HG02885 (cell line): ENCODE measurements around the gene CDCA4.
A peak's percentile ranks its signal among the peaks of the same experiment; 100 is the strongest.

Experiments
- ATAC-seq: cut with Tn5 transposase; IDR thresholded peaks from one replicate; pipeline ENCODE4 v1.9.1; 2021; ENCODE audit warnings: mild to moderate bottlenecking; ENCODE audit not compliant: unreplicated experiment, poor library complexity

The CDCA4 gene

GRCh38 chr14:105059035-105059924 is 38.4 kb upstream of the CDCA4 start:
- no peak for ATAC-seq

- ATAC-seq = no peak
Observed at GRCh38 chr14:105058521-105059034, 37.7 kb upstream of the CDCA4 start.

GRCh38 chr14:105056303-105056831 is 35.5 kb upstream of the CDCA4 start:
- no peak for ATAC-seq

GRCh38 chr14:105055736-105056302 is 34.9 kb upstream of the CDCA4 start:
- no peak for ATAC-seq

- no peak for ATAC-seq
Observed at GRCh38 chr14:105055334-105055733, 34.5 kb upstream of the CDCA4 start.

GRCh38 chr14:105053996-105054395 is 33.1 kb upstream of the CDCA4 start:
- ATAC-seq = no peak

GRCh38 chr14:105053421-105053820 is 32.5 kb upstream of the CDCA4 start:
- no peak for ATAC-seq

- no peak for ATAC-seq
Observed at GRCh38 chr14:105052110-105052458, 31.2 kb upstream of the CDCA4 start.

GRCh38 chr14:105051182-105052109 is 30.6 kb upstream of the CDCA4 start:
- ATAC-seq = no peak

GRCh38 chr14:105050551-105050897 is 29.6 kb upstream of the CDCA4 start:
- ATAC-seq = no peak

GRCh38 chr14:105049753-105050550 is 29.1 kb upstream of the CDCA4 start:
- no peak for ATAC-seq

GRCh38 chr14:105047283-105048016 is 26.6 kb upstream of the CDCA4 start:
- ATAC-seq = no peak

- ATAC-seq = no peak
Observed at GRCh38 chr14:105046891-105047282, 26.0 kb upstream of the CDCA4 start.

GRCh38 chr14:105045710-105046326 is 24.9 kb upstream of the CDCA4 start:
- ATAC-seq = peak; percentile 75

- ATAC-seq = no peak
Observed at GRCh38 chr14:105043641-105044040, 22.8 kb upstream of the CDCA4 start.

- no peak for ATAC-seq
Observed at GRCh38 chr14:105042813-105043212, 21.9 kb upstream of the CDCA4 start.

- ATAC-seq = no peak
Observed at GRCh38 chr14:105041841-105042765, 21.2 kb upstream of the CDCA4 start.
